Measurements from ENCODE around the gene ARHGEF12. TPM values are rescaled to one million over a fixed set of nuclear protein-coding genes. Genes with fewer than 3 reads are reported as not detected.
A peak's percentile ranks its signal among the peaks of the same experiment; 100 is the strongest.

Gene ARHGEF12
- total and polyA plus RNA-seq, 7 donors = 18.6 to 129 (median 80.5) TPM

GRCh38 chr11:120307476-120307875 lies 28.7 kb upstream of the ARHGEF12 start:
- Histone ChIP-seq H3K27ac (no peak overlapping the region), H3K9me3 (no peaks in the 10 kb centered on the region), H3K4me3 (no peak overlapping the region), H3K27me3 (no peaks in the 10 kb centered on the region), H3K36me3 (no peaks in the 10 kb centered on the region), H3K4me1 (no peaks in the 10 kb centered on the region)
- 94% methylated on average over 11 of the region's 11 CpGs for WGBS, 2 donors
- no peak for DNase-seq
- TF ChIP-seq CTCF (IDR thresholded peaks at IDR 0.05) (no peak), EP300 (IDR thresholded peaks at IDR 0.05) (no peak), POLR2AphosphoS5 (IDR thresholded peaks at IDR 0.05) (no peak), POLR2A (IDR thresholded peaks at IDR 0.05) (no peak)
- intact Hi-C loops (cut with DNase I) = no loop called here

- 92 to 93% methylated on average over 7 of the region's 7 CpGs for WGBS, 2 donors
- H3K27ac ChIP-seq = no peak overlapping the region
Observed at GRCh38 chr11:120308081-120308480, 28.1 kb upstream of the ARHGEF12 start.

GRCh38 chr11:120310870-120311269 lies 25.3 kb upstream of the ARHGEF12 start:
- no peak for TF ChIP-seq POLR2A (IDR thresholded peaks at IDR 0.05)
- no peak for TF ChIP-seq EP300 (IDR thresholded peaks at IDR 0.05)
- intact Hi-C loops (cut with DNase I) = no loop called here
- 19 to 68% methylated on average over 3 of the region's 3 CpGs for WGBS, 2 donors

More at GRCh38 chr11:120308081-120308480, 28.1 kb upstream of the ARHGEF12 start:
- no peak for DNase-seq
- H3K27me3 ChIP-seq = no peaks in the 10 kb centered on the region
- H3K4me1 ChIP-seq = no peaks in the 10 kb centered on the region
- H3K9me3 ChIP-seq = no peaks in the 10 kb centered on the region
- H3K4me3 ChIP-seq = no peak overlapping the region
- intact Hi-C loops (cut with DNase I) = no loop called here
- TF ChIP-seq EP300 (IDR thresholded peaks at IDR 0.05) (no peak), CTCF (IDR thresholded peaks at IDR 0.05) (no peak), POLR2AphosphoS5 (IDR thresholded peaks at IDR 0.05) (no peak), POLR2A (IDR thresholded peaks at IDR 0.05) (no peak)
- no peaks in the 10 kb centered on the region for H3K36me3 ChIP-seq

GRCh38 chr11:120314861-120315260 lies 21.4 kb upstream of the ARHGEF12 start:
- no peaks in the 10 kb centered on the region for H3K36me3 ChIP-seq
- intact Hi-C loops (cut with DNase I) = no loop called here
- DNase-seq = no peak
- 89 to 90% methylated on average over 3 of the region's 3 CpGs for WGBS, 2 donors
- no peak overlapping the region for H3K4me3 ChIP-seq
- H3K27ac ChIP-seq = no peak overlapping the region
- no peak for TF ChIP-seq POLR2AphosphoS5 (IDR thresholded peaks at IDR 0.05)
- TF ChIP-seq POLR2A (IDR thresholded peaks at IDR 0.05) = no peak
- TF ChIP-seq EP300 (IDR thresholded peaks at IDR 0.05) = no peak
- TF ChIP-seq CTCF (IDR thresholded peaks at IDR 0.05) = no peak
- no peaks in the 10 kb centered on the region for H3K27me3 ChIP-seq
- peaks cover 0 to 15% (median 12%) of the 10 kb centered on the region in 4 donors for H3K4me1 ChIP-seq
- no peaks in the 10 kb centered on the region for H3K9me3 ChIP-seq

More at GRCh38 chr11:120310870-120311269, 25.3 kb upstream of the ARHGEF12 start:
- no peak for DNase-seq
- Histone ChIP-seq H3K4me1 (no peaks in the 10 kb centered on the region), H3K27ac (no peak overlapping the region), H3K4me3 (no peak overlapping the region), H3K36me3 (no peaks in the 10 kb centered on the region), H3K27me3 (no peaks in the 10 kb centered on the region), H3K9me3 (no peaks in the 10 kb centered on the region)

- DNase-seq = peak; percentile 78
- intact Hi-C loops (cut with DNase I) = no loop called here
- H3K27ac ChIP-seq = peak overlapping the region; percentile 32 to 63 (median 52)
- H3K36me3 ChIP-seq = no peaks in the 10 kb centered on the region
- TF ChIP-seq POLR2AphosphoS5 (IDR thresholded peaks at IDR 0.05) = peak in 1 of 4 donors; percentile 10
- no peak for TF ChIP-seq EP300 (IDR thresholded peaks at IDR 0.05)
- WGBS, 2 donors = 7 to 35% methylated on average over 8 of the region's 8 CpGs
- H3K9me3 ChIP-seq = no peaks in the 10 kb centered on the region
- no peak overlapping the region for H3K4me3 ChIP-seq
- H3K27me3 ChIP-seq = no peaks in the 10 kb centered on the region
- peaks cover 0 to 15% (median 12%) of the 10 kb centered on the region in 4 donors for H3K4me1 ChIP-seq
Observed at GRCh38 chr11:120316880-120317688, 19.1 kb upstream of the ARHGEF12 start.

All from sigmoid colon (tissue), 7 donors.